Liver (tissue), 9 donors: ENCODE measurements around the gene APOBEC2. TPM values are rescaled to one million over a fixed set of nuclear protein-coding genes. Genes with fewer than 3 reads are reported as not detected.

ENCODE experiments used
- DNase-seq: peaks from one replicate; pipeline ENCODE4 v3.0.0-alpha.2; 2017; ENCODE audit warnings: low spot score
- H3K27ac ChIP-seq, 2 donors: one replicate each; pipeline ENCODE4 v1.7.0; 2013; ENCODE audit warnings: inconsistent platforms in 2 of 2, low read length in 2 of 2, control low read depth in 1 of 2, low read depth in 1 of 2, mild to moderate bottlenecking in 1 of 2
- H3K27me3 ChIP-seq, 4 donors: one replicate each; pipeline versions ENCODE4 v1.6.1 to v1.7.0; 2013; ENCODE audit warnings: low read length in 3 of 4, inconsistent platforms in 1 of 4, mild to moderate bottlenecking in 1 of 4, moderate library complexity in 1 of 4; ENCODE audit not compliant: control insufficient read depth in 4 of 4, insufficient read depth in 4 of 4
- H3K36me3 ChIP-seq, 4 donors: one replicate each; pipeline versions ENCODE4 v1.6.1 to v1.7.0; 2013; ENCODE audit warnings: low read length in 3 of 4, mild to moderate bottlenecking in 3 of 4, low read depth in 1 of 4, moderate library complexity in 1 of 4; ENCODE audit not compliant: control insufficient read depth in 4 of 4, insufficient read depth in 3 of 4
- H3K4me1 ChIP-seq, 4 donors: one replicate each; pipeline versions ENCODE4 v1.6.1 to v1.7.0; 2013; ENCODE audit warnings: low read length in 3 of 4, mild to moderate bottlenecking in 3 of 4, moderate library complexity in 1 of 4; ENCODE audit not compliant: control insufficient read depth in 4 of 4, insufficient read depth in 4 of 4
- H3K4me3 ChIP-seq, 3 donors: one replicate each; pipeline versions ENCODE4 v1.6.1 to v1.7.0; 2013; ENCODE audit warnings: low read length in 3 of 3, control low read depth in 1 of 3, low read depth in 1 of 3, mild to moderate bottlenecking in 1 of 3
- H3K9ac ChIP-seq, 2 donors: one replicate each; pipeline ENCODE4 v1.7.0; 2013; ENCODE audit warnings: low read length in 2 of 2, mild to moderate bottlenecking in 2 of 2, moderate library complexity in 2 of 2, control low read depth in 1 of 2, low read depth in 1 of 2
- H3K9me3 ChIP-seq, 4 donors: one replicate each; pipeline versions ENCODE4 v1.6.1 to v1.7.0; 2013; ENCODE audit warnings: low read length in 3 of 4; ENCODE audit not compliant: control insufficient read depth in 4 of 4
- ATF3 ChIP-seq: IDR thresholded peaks from 2 replicates; pipeline ENCODE4 v1.6.1; 2016; ENCODE audit warnings: antibody characterized with exemption
- CTCF ChIP-seq: fragments of 150-350 bp; IDR thresholded peaks from 2 replicates; pipeline ENCODE4 v1.5.1; 2017; ENCODE audit warnings: improper control_type of control experiment, low read depth, low read length; ENCODE audit not compliant: missing input control
- EGR1 ChIP-seq, 2 donors: IDR thresholded peaks; 2 replicates each; pipeline ENCODE4 v1.6.1; 2016 to 2018; ENCODE audit warnings: antibody characterized with exemption in 2 of 2, low read depth in 2 of 2
- FOXA1 ChIP-seq: IDR thresholded peaks from 2 replicates; pipeline ENCODE4 v1.6.1; 2016; ENCODE audit warnings: antibody characterized with exemption
- FOXA2 ChIP-seq: IDR thresholded peaks from 2 replicates; pipeline ENCODE4 v1.6.1; 2016; ENCODE audit warnings: antibody characterized with exemption
- GABPA ChIP-seq, 2 donors: IDR thresholded peaks in 1 of 2; conservative IDR thresholded peaks in 1 of 2; 2 replicates each; pipeline ENCODE4 v1.6.1; 2016; ENCODE audit warnings: antibody characterized with exemption in 2 of 2, mild to moderate bottlenecking in 1 of 2, moderate library complexity in 1 of 2
- HNF4G ChIP-seq: IDR thresholded peaks from 2 replicates; pipeline ENCODE4 v1.6.1; 2016; ENCODE audit warnings: antibody characterized with exemption
- JUND ChIP-seq, 2 donors: IDR thresholded peaks; 2 replicates each; pipeline ENCODE4 v1.6.1; 2016; ENCODE audit warnings: antibody characterized with exemption in 2 of 2
- NR2F2 ChIP-seq: IDR thresholded peaks from 2 replicates; pipeline ENCODE4 v1.6.1; 2016; ENCODE audit warnings: antibody characterized with exemption
- RAD21 ChIP-seq, 2 donors: IDR thresholded peaks; 2 replicates each; pipeline ENCODE4 v1.6.1; 2016; ENCODE audit warnings: antibody characterized with exemption in 2 of 2, mild to moderate bottlenecking in 2 of 2
- RXRA ChIP-seq, 2 donors: IDR thresholded peaks; 2 replicates each; pipeline ENCODE4 v1.6.1; 2017 to 2018; ENCODE audit warnings: antibody characterized with exemption in 2 of 2, mild to moderate bottlenecking in 1 of 2
- SP1 ChIP-seq: IDR thresholded peaks from 2 replicates; pipeline ENCODE4 v1.6.1; 2018; ENCODE audit warnings: antibody characterized with exemption, mild to moderate bottlenecking
- YY1 ChIP-seq: IDR thresholded peaks from 2 replicates; pipeline ENCODE4 v1.6.1; 2016; ENCODE audit warnings: antibody characterized with exemption, mild to moderate bottlenecking
- WGBS: extraction: QIAGEN DNeasy Blood & Tissue Kit; methylation state at CpG from one replicate; pipeline ENCODE4 v1.1.7; 2013; 5-methylcytosine and 5-hydroxymethylcytosine counted together
- polyA plus RNA-seq, 2 donors: library from polyadenylated mRNA; stranded (reverse) in 1 of 2; unstranded in 1 of 2; fragments of 200-250 nt in 1 of 2; fragments of >200 nt in 1 of 2; fragmentation: Nextera tagmentation in 1 of 2; extraction: Ambion mirVana in 1 of 2; gene quantifications; one replicate each; pipeline versions ENCODE4 v1.2.1 to v1.2.3, GENCODE V29; 2013 to 2015
- total RNA-seq, 2 donors: library from RNA; depleted of rRNA; stranded (reverse); fragments of >200 nt; gene quantifications; one replicate each; pipeline ENCODE4 v1.2.3, GENCODE V29; 2014
- TF ChIP-seq, protein P1 (sequence below): IDR thresholded peaks from 2 replicates; pipeline ENCODE4 v1.6.1; 2016; ENCODE audit warnings: antibody characterized with exemption
- TF ChIP-seq, protein P2 (sequence below): IDR thresholded peaks from 2 replicates; pipeline ENCODE4 v1.6.1; 2016; ENCODE audit warnings: antibody characterized with exemption, mild to moderate bottlenecking
- donor health status: healthy.
- donor health status: healthy.
- donor health status: healthy.
- donor health status: healthy.
- donor health status: healthy.

Gene APOBEC2
- total and polyA plus RNA-seq, 4 donors: 1.6 to 2.3 TPM; not detected in 2

DNA sequence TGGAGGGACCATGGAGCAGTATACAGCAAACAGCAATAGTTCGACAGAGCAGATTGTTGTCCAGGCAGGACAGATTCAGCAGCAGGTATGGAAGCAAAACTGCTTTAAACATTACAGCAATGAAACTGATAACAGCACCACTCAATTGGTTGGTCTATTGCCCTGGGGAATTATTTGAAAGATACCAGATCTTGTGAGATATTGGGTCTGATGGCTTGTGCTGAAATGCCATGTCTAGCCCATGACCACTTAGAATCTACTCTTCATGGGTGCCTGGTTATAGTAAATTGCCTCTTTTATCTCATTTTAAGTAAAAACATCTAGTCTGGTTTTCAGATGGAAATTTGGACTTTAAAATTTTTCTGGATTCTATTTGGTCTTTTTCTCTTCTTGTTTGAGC, 26.1 kb downstream of the APOBEC2 start:
- no peak overlapping the region for H3K27ac ChIP-seq
- peaks cover 1 to 28% (median 24%) of the 10 kb centered on the region in 4 donors for H3K4me1 ChIP-seq
- H3K9ac ChIP-seq: no peak overlapping the region
- H3K27me3 ChIP-seq: no peaks in the 10 kb centered on the region
- H3K36me3 ChIP-seq: peaks cover 7 to 25% (median 13%) of the 10 kb centered on the region in 4 donors
- WGBS: 100% methylated on average over 1 of the region's 1 CpG
- no peak for DNase-seq
- TF ChIP-seq JUND (IDR thresholded peaks at IDR 0.05): no peak
- TF ChIP-seq RAD21 (IDR thresholded peaks at IDR 0.05): no peak
- TF ChIP-seq, protein P1, sequence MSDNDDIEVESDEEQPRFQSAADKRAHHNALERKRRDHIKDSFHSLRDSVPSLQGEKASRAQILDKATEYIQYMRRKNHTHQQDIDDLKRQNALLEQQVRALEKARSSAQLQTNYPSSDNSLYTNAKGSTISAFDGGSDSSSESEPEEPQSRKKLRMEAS: no peak
- TF ChIP-seq HNF4G: no peak
- no peak for TF ChIP-seq FOXA2
- no peak for TF ChIP-seq SP1
- no peak for TF ChIP-seq EGR1 (IDR thresholded peaks at IDR 0.05; ENCODE audit: low read depth in 2 of 2)
- TF ChIP-seq GABPA (IDR thresholded peaks at IDR 0.05 in 1 of 2, conservative IDR thresholded peaks at IDR 0.05 in 1 of 2): no peak
- no peak overlapping the region for H3K4me3 ChIP-seq
- H3K9me3 ChIP-seq: no peaks in the 10 kb centered on the region

- Histone ChIP-seq H3K27ac (no peak overlapping the region), H3K4me1 (peaks cover 1 to 13% (median 10%) of the 10 kb centered on the region in 4 donors), H3K36me3 (peaks cover 10 to 30% (median 18%) of the 10 kb centered on the region in 4 donors), H3K27me3 (no peaks in the 10 kb centered on the region), H3K9me3 (no peaks in the 10 kb centered on the region), H3K9ac (no peak overlapping the region), H3K4me3 (no peak overlapping the region)
- 84% methylated on average over 2 of the region's 2 CpGs for WGBS
- TF ChIP-seq RXRA (IDR thresholded peaks at IDR 0.05) (no peak), NR2F2 (no peak), FOXA2 (no peak), CTCF (no peak), HNF4G (no peak), GABPA (IDR thresholded peaks at IDR 0.05 in 1 of 2, conservative IDR thresholded peaks at IDR 0.05 in 1 of 2) (no peak), YY1 (no peak), ATF3 (no peak), FOXA1 (no peak), EGR1 (IDR thresholded peaks at IDR 0.05; ENCODE audit: low read depth in 2 of 2) (no peak)
- TF ChIP-seq, protein P1: no peak
- TF ChIP-seq, protein P2, sequence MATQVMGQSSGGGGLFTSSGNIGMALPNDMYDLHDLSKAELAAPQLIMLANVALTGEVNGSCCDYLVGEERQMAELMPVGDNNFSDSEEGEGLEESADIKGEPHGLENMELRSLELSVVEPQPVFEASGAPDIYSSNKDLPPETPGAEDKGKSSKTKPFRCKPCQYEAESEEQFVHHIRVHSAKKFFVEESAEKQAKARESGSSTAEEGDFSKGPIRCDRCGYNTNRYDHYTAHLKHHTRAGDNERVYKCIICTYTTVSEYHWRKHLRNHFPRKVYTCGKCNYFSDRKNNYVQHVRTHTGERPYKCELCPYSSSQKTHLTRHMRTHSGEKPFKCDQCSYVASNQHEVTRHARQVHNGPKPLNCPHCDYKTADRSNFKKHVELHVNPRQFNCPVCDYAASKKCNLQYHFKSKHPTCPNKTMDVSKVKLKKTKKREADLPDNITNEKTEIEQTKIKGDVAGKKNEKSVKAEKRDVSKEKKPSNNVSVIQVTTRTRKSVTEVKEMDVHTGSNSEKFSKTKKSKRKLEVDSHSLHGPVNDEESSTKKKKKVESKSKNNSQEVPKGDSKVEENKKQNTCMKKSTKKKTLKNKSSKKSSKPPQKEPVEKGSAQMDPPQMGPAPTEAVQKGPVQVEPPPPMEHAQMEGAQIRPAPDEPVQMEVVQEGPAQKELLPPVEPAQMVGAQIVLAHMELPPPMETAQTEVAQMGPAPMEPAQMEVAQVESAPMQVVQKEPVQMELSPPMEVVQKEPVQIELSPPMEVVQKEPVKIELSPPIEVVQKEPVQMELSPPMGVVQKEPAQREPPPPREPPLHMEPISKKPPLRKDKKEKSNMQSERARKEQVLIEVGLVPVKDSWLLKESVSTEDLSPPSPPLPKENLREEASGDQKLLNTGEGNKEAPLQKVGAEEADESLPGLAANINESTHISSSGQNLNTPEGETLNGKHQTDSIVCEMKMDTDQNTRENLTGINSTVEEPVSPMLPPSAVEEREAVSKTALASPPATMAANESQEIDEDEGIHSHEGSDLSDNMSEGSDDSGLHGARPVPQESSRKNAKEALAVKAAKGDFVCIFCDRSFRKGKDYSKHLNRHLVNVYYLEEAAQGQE: no peak
- no peak for DNase-seq
Measured at GRCh38 chr6:41080621-41081020, 27.6 kb downstream of the APOBEC2 start.
